Pulmonary artery endothelial cell (primary cell): ENCODE measurements around the gene HES4. TPM values are rescaled to one million over a fixed set of nuclear protein-coding genes. Genes with fewer than 3 reads are reported as not detected.
"Not testable (repeated sequence)": the region's sequence is repeated elsewhere in the genome, so short reads cannot be mapped to it uniquely, and the experiment has no call there.

Source experiments
- DNase-seq: peaks from one replicate; pipeline ENCODE4 v3.0.0-alpha.2; 2011; ENCODE audit warnings: low read depth, low spot score
- total RNA-seq: library from RNA; depleted of rRNA; stranded (reverse); fragments of >200 nt; gene quantifications from 2 replicates; pipeline ENCODE4 v1.2.3, GENCODE V29; 2014

HES4 gene
- total RNA-seq, 1 donor from 2014 or later: 17.8 TPM

DNA sequence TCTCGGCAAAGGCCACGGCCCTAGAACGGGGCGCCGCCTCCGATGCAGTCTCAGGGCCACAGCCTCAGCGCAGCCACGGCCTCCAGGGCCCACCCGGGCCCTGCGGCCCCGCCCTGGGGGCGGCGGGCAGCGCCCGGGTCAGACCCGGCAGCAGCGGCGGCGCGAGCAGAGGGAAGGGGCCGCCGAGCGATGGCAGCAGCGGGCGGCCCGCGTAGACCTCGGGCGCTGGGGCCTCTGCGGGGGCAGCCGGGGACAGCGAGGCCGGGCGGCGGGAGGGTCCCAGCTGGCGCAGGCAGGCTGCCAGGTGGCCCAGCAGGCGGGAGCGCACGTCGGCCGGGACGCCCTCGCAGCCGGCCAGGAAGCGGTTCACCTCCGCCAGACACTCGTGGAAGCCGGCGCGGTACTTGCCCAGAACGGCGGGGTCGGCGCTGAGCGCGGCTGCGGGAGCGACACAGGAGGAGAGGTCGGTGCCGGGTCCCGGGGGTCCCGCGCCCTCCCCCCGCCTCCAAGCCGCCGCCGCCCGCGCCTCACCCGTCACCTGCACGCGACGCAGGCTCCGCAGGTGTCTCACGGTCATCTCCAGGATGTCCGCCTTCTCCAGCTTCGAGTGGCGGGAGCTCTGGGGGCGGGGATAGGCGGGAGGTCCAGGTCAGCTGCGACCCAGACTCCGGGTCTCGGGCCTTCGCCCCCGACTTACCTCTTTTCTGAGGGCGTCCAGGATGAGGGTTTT, 737 bp downstream of the HES4 start:
- DNase-seq: no peak

DNA sequence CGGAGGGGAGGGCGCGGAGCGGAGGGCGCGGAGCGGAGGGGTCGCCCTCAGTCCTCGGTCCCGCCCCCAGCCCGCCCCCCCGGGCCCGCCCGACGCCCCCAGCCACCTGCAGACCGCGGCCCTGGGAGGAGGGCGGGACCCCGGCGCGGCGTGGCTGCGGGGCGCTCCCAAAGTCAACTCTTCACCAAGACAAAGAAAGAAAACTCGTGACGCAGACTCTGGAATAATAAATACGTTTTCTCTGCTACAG, 1.2 kb downstream of the HES4 start:
- DNase-seq: no peak

DNA sequence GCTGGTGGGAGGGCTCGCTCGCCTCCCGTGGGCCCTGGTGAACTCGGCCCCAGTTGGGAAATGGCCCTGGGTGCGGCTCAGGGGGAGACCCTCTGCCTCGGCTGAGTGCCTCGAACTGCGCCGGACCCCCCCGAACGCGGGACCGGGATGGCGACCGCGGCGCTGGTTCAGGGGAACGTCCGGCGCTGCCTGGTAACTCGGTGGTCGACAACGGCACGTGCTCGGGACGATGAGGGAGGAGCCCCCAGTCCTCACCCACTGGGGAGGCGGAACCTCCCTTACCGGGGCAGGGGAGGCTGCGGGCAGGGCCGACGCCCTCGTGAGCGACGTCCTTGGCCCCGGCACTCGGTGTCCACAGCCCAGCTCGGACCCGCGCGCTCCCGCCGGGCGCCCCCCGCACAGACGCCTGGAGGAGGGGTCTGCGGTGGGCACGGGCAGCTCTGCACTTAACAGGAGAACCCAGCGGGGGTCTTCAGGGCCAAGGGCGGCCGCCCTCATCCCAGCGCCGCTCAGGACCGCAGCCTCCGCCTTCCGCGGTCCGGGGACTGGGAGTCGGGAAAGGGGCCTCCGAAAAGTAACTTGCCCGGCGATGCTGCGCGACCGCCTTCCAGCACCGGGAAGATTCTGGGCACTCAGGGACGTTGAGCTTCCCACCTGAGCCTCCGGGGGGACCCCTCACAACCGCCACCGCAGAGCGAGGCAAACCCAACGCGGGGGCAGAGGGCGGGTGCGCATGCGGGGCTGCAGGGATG, 1.7 kb downstream of the HES4 start:
- no peak for DNase-seq

DNA sequence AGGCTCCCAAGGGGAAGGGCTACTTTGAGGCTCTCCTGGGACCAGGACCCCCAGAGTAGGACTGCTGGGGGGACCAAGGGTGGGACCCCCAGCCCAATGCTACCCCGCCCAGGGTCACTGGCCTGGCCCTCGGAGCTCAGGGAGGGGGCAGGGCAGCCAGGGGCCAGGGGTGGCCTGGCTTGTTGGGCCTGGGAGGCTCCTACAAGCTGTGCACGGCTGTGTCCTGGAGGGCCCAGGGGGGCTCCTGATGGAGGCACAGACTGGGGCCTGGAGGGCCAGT, 2.2 kb downstream of the HES4 start:
- no peak for DNase-seq

DNA sequence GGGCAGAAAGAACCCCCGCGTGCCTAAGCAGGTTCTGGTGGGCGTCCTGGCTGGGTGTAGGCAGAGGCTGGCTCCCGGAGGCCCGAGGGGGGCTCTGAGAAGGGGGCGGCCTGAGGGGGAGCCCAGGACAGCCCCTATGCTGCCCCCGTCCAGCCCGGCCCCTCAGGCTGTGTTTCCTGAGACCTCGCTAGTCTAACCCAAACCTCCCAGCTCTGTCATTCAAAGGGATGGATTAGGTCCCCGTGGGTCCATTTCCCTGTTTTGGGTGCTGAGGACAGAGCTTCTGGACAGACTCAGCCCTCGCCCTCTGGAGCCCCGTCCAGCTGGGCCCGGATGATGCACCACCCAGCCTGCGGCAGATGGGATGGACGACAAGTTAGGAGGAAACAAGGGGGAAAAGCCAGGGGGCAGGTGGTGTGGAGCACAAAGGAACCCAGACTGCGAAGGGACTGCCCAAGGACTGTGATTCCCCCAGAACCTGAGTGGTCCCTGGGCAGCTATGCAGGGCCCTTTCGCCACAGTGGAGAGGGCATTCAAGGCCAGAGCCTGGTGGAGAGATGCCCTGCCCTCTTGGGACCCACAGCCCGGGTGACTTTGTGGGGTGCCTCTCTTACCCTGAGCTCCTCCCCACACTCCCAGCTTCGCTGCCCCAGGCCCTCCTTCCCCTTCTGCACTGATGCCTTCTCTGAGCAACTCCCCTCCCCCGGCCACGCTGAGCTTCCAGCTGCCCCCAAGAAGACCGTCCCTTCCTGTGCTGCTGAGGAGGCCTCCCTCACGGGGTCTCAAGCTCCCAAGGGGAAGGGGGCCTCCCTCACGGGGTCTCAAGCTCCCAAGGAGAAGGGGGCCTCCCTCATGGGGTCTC, 2.8 kb downstream of the HES4 start:
- no peak for DNase-seq

GRCh38 chr1:995665-996633, 3.9 kb downstream of the HES4 start:
- no peak for DNase-seq

DNA sequence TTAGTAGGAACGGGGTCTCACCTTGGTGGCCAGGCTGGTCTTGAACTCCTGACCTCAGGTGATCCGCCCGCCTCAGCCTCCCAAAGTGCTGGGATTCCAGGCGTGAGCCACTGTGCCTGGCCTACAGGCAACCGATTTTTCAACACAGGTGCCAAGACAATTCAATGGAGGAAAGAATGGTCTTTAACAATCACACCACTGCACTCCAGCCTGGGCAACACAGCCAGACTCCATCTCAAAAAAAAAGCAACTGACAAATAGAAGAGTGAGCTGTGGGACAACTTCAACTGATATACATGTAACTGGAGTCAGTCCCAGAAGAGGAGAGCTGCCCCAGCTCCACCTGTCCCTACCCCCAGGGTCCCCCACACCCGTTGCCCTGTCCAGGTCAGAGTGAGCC, 5.4 kb downstream of the HES4 start:
- DNase-seq: not testable (repeated sequence)

DNA sequence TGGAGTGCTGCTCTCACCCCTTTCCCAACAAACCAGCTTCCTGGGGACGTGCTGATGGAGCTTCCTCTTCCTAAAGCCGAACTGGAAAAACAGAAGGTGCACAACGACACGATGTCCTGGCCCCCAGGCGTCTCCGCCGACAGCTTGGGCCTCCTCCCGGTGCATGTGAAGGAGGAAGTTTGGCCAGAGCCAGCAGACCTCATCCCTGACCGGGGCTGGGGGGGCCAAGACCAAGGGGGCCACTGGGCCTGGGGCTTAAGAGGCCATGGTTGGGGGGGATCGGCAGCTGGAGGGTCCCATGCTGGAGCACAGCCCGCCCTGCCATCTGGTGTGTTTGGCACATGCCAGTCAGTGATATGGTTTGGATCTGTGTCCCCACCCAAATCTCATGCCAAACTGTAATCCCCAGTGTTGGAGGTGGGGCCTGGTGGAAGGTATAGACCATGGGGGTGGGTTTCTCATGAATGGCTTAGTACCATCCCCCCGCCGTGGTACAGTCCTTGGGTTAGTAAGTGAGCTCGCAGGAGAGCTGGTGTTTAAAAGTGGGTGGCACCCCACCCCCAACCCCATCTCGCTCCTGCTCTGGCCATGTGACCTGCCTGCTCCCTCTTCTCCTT, 6.4 kb downstream of the HES4 start:
- no peak for DNase-seq

GRCh38 chr1:992362-992761, 7.5 kb downstream of the HES4 start:
- no peak for DNase-seq

GRCh38 chr1:991895-992294, 8.0 kb downstream of the HES4 start:
- no peak for DNase-seq

GRCh38 chr1:991275-991674, 8.6 kb downstream of the HES4 start:
- not testable (repeated sequence) for DNase-seq

DNA sequence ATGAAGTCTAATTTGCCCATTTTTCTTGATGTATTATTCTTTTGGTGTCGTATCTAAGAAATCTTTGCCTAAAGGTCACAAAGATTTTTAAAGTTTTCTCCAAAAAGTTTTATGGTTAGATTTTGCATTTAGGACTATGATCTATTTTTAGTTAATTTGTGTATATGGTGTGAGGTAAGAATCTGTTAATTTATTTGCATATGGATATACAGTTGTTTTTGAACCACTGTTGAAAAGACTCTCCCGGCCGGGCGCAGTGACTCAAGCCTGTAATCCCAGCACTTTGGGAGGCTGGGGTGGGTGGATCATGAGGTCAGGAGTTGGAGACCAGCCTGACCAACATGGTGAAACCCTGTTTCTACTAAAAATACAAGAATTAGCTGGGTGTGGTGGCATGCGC, 11.8 kb downstream of the HES4 start:
- not testable (repeated sequence) for DNase-seq

DNA sequence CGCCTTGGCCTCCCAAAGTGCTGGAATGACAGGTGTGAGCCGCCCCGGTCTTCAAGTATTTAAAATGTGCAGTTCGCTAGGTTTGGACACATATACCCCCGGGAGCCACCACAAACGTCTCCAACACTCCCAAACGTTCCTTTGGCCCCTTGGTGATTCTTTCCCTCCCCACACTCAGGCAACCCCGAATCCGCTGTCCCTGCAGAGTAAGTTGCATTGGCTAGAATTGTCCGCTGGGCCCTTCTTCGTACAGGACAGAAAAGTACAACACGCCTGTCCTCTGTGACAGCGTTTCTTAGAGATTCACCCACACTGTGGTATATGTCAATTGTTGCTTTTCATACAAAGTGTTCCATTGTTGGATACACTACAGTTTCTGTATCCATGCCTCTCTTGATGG, 14.8 kb downstream of the HES4 start:
- no peak for DNase-seq

DNA sequence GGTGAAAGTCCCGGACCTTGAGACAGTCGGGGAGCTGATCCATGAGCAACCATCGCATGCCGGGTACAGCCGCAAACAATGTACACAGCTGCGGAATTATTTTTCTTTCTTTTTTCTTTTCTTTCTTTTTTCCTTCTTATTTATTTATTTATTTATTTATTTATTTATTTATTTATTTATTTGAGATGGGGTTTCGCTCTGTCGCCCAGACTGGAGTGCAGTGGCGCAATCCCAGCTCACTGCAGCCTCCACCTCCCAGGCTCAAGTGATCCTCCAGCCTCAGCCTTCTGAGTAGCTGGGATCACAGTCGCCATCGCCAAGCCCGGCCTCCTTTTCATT, 15.5 kb downstream of the HES4 start:
- DNase-seq: no peak

- DNase-seq: no peak
Observed at GRCh38 chr1:983798-984475, 16.0 kb downstream of the HES4 start.

- no peak for DNase-seq
Observed at GRCh38 chr1:982765-983436, 17.0 kb downstream of the HES4 start.

DNA sequence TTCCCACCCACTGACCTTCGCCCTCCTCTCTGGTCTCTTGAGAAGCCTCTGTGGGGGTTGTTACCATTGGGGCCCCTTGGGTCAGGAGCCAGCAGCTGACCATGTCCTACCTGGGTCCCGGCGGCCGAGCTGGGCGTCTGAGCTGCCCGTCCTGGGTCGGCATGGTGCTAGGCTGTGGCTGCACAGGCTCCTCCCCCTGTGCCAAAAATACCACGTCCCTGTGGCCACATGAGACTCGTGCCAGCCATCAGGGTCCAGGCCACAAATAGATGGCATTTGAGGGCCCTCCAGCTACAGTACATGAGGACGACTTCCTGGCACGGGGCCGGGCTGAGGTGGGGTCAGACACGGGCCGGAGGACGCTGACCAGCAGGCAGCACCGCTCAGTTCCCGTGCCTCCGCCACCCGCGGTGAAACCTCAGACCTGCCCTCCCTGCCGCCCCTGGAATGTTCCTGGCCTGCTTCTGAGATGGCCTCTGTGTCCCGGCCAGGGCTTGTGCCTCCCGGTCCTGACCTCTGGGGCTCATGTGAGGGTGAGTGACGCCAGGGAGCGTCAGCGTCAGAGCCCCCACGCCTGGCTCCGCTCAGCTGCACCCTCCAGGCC, 17.8 kb downstream of the HES4 start, which contains the start of gene PERM1:
PERM1 (minus strand) TSS at position 139 of the 604 bp plus-strand sequence. CDS start 1,064 bp downstream, outside the sequence.
- no peak for DNase-seq

DNA sequence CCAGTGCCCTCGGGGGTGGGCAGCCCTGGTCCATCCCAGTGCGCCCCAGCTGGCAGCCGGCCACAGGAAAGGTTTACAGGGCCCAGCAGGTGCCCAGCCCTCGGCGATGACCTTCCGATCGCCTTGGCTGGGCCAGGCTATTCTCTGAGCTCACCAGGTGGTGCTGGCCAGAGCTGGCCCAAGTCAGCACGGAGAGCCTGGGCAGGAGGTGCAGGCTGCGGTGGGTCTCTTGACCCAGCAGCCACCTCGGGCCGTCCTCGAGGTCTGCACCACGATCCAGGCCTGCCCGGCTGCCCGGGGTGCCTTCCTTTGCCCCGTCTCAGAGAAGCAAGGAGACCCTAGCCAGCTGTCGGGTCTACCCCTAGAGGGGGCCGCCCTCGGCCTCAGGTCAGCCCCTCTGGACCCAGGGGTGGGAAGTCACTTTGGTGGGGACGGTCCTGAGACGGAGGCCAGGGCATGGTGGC, 18.4 kb downstream of the HES4 start:
- DNase-seq: no peak
